Stomach (tissue), 9 donors: ENCODE results near the gene ERMAP. TPM values are rescaled to one million over a fixed set of nuclear protein-coding genes. Genes with fewer than 3 reads are reported as not detected.

Experiments
- DNase-seq, 2 donors: peaks; one replicate each; pipeline versions ENCODE4 v3.0.0 to v3.0.0-alpha.2; 2013 to 2019
- H3K27ac ChIP-seq, 5 donors: fragments of 200-600 bp in 4 of 5; sonication (generic) in 4 of 5; one replicate each; pipeline ENCODE4 v1.5.1; 2013 to 2019; ENCODE audit warnings: mild to moderate bottlenecking in 1 of 5, moderate library complexity in 1 of 5
- H3K27me3 ChIP-seq, 3 donors: fragments of 200-600 bp; sonication (generic); one replicate each; pipeline ENCODE4 v1.5.1; 2017 to 2019; ENCODE audit warnings: mixed run types in 1 of 3
- H3K36me3 ChIP-seq, 4 donors: fragments of 200-600 bp; sonication (generic); 1 replicate in 3 of 4; 2 replicates in 1 of 4; pipeline ENCODE4 v1.5.1; 2016 to 2019
- H3K4me1 ChIP-seq, 4 donors: fragments of 200-600 bp; sonication (generic); one replicate each; pipeline ENCODE4 v1.5.1; 2016 to 2019
- H3K4me3 ChIP-seq, 4 donors: fragments of 200-600 bp; sonication (generic) in 3 of 4; one replicate each; pipeline ENCODE4 v1.5.1; 2016 to 2019; ENCODE audit warnings: mild to moderate bottlenecking in 1 of 4
- H3K9me3 ChIP-seq, 4 donors: fragments of 200-600 bp; sonication (generic); one replicate each; pipeline ENCODE4 v1.5.1; 2016 to 2019
- CTCF ChIP-seq, 7 experiments: fragments of 450-650 bp in 4 of 7; fragments of 200-600 bp in 3 of 7; sonication (generic) in 3 of 7; IDR thresholded peaks; one replicate each; pipeline ENCODE4 v1.5.1; 2016 to 2019; ENCODE audit warnings: antibody characterized with exemption in 7 of 7, control low read depth in 2 of 7, mild to moderate bottlenecking in 1 of 7
- EP300 ChIP-seq: sonication (generic); formaldehyde crosslinking; IDR thresholded peaks from one replicate; pipeline ENCODE4 v1.6.1; 2017; ENCODE audit warnings: antibody characterized with exemption
- POLR2A ChIP-seq, 4 donors: fragments of 450-650 bp; IDR thresholded peaks; one replicate each; pipeline ENCODE4 v1.6.1; 2016; ENCODE audit warnings: antibody characterized with exemption in 4 of 4, control low read depth in 2 of 4, mild to moderate bottlenecking in 1 of 4, moderate library complexity in 1 of 4
- POLR2AphosphoS5 ChIP-seq, 3 donors: sonication (generic); formaldehyde crosslinking; IDR thresholded peaks; one replicate each; pipeline ENCODE4 v1.6.1; 2016; ENCODE audit warnings: antibody characterized with exemption in 3 of 3
- WGBS, 5 donors: extraction: QIAGEN DNeasy Blood & Tissue Kit in 3 of 5; methylation state at CpG; one replicate each; pipeline versions ENCODE4 v1.1.5 to v1.1.7; 2013 to 2018; 5-methylcytosine and 5-hydroxymethylcytosine counted together
- intact Hi-C: fragments of 100-400 bp; cut with DNase I; formaldehyde crosslinking; loops from one replicate; pipeline ENCODE4 v1.15.1; 2023; ENCODE audit warnings: low total_unique reads
- polyA plus RNA-seq, 3 donors: library from polyadenylated mRNA; stranded (reverse); fragments of 200-250 nt; gene quantifications; one replicate each; pipeline ENCODE4 v1.2.3, GENCODE V29; 2013
- total RNA-seq, 5 donors: library from RNA; depleted of rRNA; stranded (reverse); fragments of >200 nt; gene quantifications; one replicate each; pipeline versions ENCODE4 v1.1.0 to v1.2.3, GENCODE V29; 2014 to 2016
- donor health status: healthy with polysubstance abuse.
- donor health status: Bipolar disorder and iron deficiency.
- donor health status: healthy.

ERMAP gene
- total and polyA plus RNA-seq, 8 donors, result 3.5 to 13.6 (median 4.9) TPM; not detected in 1

- intact Hi-C loops, result no loop called here
- WGBS, 5 donors, result 83 to 95% (median 89%) methylated on average over 2 of the region's 2 CpGs
Measured at GRCh38 chr1:42793824-42794223, 23.1 kb upstream of the ERMAP start.

DNA sequence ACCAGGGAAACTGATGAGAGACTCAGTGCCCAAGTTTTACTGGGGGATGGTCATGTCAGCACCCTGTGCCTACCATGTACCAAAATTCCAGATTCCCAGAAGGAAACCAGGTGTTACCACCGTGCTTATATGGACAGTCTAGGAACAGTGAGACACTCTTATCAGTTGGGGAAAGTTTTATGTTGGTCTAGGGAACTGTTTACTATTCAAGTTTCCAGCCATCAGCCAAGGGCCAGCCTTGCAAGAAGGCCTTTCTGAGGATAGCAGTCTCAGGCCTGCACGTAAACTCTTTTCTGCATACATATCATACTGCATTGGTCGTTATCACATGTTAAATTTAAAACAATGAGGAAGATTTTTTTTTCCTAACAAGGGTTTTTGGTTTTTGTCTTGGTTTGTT is 19.5 kb upstream of the ERMAP start:
- Histone ChIP-seq H3K36me3 (no peaks in the 10 kb centered on the region), H3K9me3 (no peaks in the 10 kb centered on the region), H3K4me1 (no peaks in the 10 kb centered on the region), H3K27me3 (no peaks in the 10 kb centered on the region), H3K27ac (no peak overlapping the region), H3K4me3 (no peak overlapping the region)
- no peak for DNase-seq
- WGBS, 5 donors, result 60 to 72% (median 70%) methylated on average over 3 of the region's 3 CpGs
- intact Hi-C loops, result no loop called here
- TF ChIP-seq POLR2AphosphoS5 (IDR thresholded peaks at IDR 0.05) (no peak), CTCF (IDR thresholded peaks at IDR 0.05) (no peak), EP300 (no peak), POLR2A (IDR thresholded peaks at IDR 0.05) (no peak)

More at GRCh38 chr1:42793824-42794223, 23.1 kb upstream of the ERMAP start:
- DNase-seq, result no peak
- Histone ChIP-seq H3K4me3 (no peak overlapping the region), H3K27ac (no peak overlapping the region), H3K27me3 (no peaks in the 10 kb centered on the region), H3K4me1 (no peaks in the 10 kb centered on the region), H3K9me3 (no peaks in the 10 kb centered on the region), H3K36me3 (no peaks in the 10 kb centered on the region)
- no peak for TF ChIP-seq EP300
- TF ChIP-seq POLR2AphosphoS5 (IDR thresholded peaks at IDR 0.05), result no peak
- TF ChIP-seq POLR2A (IDR thresholded peaks at IDR 0.05), result no peak
- TF ChIP-seq CTCF (IDR thresholded peaks at IDR 0.05), result no peak

DNA sequence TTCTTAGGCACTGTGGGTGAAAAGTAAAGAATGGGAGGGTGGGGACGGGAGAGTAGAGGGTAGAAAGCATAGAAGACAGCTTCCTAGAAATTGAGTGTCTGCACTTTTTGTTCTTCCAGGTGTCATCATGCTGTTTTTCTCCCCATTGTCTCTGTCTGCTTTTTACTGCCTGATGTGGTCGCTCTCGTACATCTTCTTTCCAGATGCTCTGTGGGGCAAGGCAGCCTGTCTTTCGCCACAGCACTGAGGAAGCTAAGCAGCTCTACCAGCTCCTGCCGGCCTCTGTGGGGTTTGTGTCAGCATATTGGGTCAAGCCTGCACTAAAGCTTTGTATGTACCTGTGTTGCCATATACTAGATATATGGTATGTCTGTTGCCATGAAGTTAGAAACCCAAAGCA is 18.9 kb upstream of the ERMAP start:
- H3K27ac ChIP-seq, result no peak overlapping the region
- no peak for DNase-seq
- no peaks in the 10 kb centered on the region for H3K9me3 ChIP-seq
- no peaks in the 10 kb centered on the region for H3K4me1 ChIP-seq
- WGBS, 5 donors, result 82 to 94% (median 86%) methylated on average over 5 of the region's 5 CpGs
- no peaks in the 10 kb centered on the region for H3K36me3 ChIP-seq
- intact Hi-C loops, result no loop called here
- TF ChIP-seq POLR2A (IDR thresholded peaks at IDR 0.05) (no peak), CTCF (IDR thresholded peaks at IDR 0.05) (no peak), POLR2AphosphoS5 (IDR thresholded peaks at IDR 0.05) (no peak), EP300 (no peak)
- no peak overlapping the region for H3K4me3 ChIP-seq
- H3K27me3 ChIP-seq, result no peaks in the 10 kb centered on the region

GRCh38 chr1:42801832-42802473 is 15.0 kb upstream of the ERMAP start:
- no peak for TF ChIP-seq POLR2A (IDR thresholded peaks at IDR 0.05)
- TF ChIP-seq CTCF (IDR thresholded peaks at IDR 0.05), result no peak
- TF ChIP-seq EP300, result no peak
- no peak for TF ChIP-seq POLR2AphosphoS5 (IDR thresholded peaks at IDR 0.05)
- no peak for DNase-seq
- H3K36me3 ChIP-seq, result peaks cover 0 to 18% (median 13%) of the 10 kb centered on the region in 4 donors
- H3K27me3 ChIP-seq, result no peaks in the 10 kb centered on the region
- H3K4me3 ChIP-seq, result no peak overlapping the region
- WGBS, 5 donors, result 69 to 82% (median 79%) methylated on average over 8 of the region's 8 CpGs
- intact Hi-C loops, result no loop called here
- H3K4me1 ChIP-seq, result no peaks in the 10 kb centered on the region
- H3K27ac ChIP-seq, result no peak overlapping the region
- H3K9me3 ChIP-seq, result no peaks in the 10 kb centered on the region
